ENCODE data around the gene TULP4.

TULP4 gene

GRCh38 chr6:158358450-158359077 lies 46.3 kb downstream of the TULP4 start:
- no peak for DNase-seq (ENCODE audit: low spot score)

GRCh38 chr6:158361068-158361467 lies 48.8 kb downstream of the TULP4 start:
- no peak for DNase-seq (ENCODE audit: low spot score)

- peak; percentile 10 for DNase-seq (ENCODE audit: low spot score)
These were observed 49.9 kb downstream of the TULP4 start for GRCh38 chr6:158361961-158362669.

- no peak for DNase-seq (ENCODE audit: low spot score)
These were observed 54.1 kb downstream of the TULP4 start for GRCh38 chr6:158366363-158366762.

GRCh38 chr6:158367816-158368215 lies 55.6 kb downstream of the TULP4 start:
- no peak for DNase-seq (ENCODE audit: low spot score)

- DNase-seq (ENCODE audit: low spot score): no peak
These were observed 57.0 kb downstream of the TULP4 start for GRCh38 chr6:158369241-158369640.

GRCh38 chr6:158370805-158371204 lies 58.5 kb downstream of the TULP4 start:
- no peak for DNase-seq (ENCODE audit: low spot score)

- DNase-seq (ENCODE audit: low spot score): no peak
These were observed 59.0 kb downstream of the TULP4 start for GRCh38 chr6:158371261-158371660.

- DNase-seq (ENCODE audit: low spot score): no peak
These were observed 60.3 kb downstream of the TULP4 start for GRCh38 chr6:158372574-158372973.

GRCh38 chr6:158373214-158373613 lies 60.9 kb downstream of the TULP4 start:
- no peak for DNase-seq (ENCODE audit: low spot score)

- DNase-seq (ENCODE audit: low spot score): no peak
These were observed 61.8 kb downstream of the TULP4 start for GRCh38 chr6:158374020-158374419.

- no peak for DNase-seq (ENCODE audit: low spot score)
These were observed 64.4 kb downstream of the TULP4 start for GRCh38 chr6:158376631-158377081.

- peak; percentile 12 for DNase-seq (ENCODE audit: low spot score)
These were observed 65.6 kb downstream of the TULP4 start for GRCh38 chr6:158377860-158378259.

GRCh38 chr6:158379336-158379735 lies 67.1 kb downstream of the TULP4 start:
- DNase-seq (ENCODE audit: low spot score): no peak

- DNase-seq (ENCODE audit: low spot score): no peak
These were observed 68.9 kb downstream of the TULP4 start for GRCh38 chr6:158381214-158381613.

- no peak for DNase-seq (ENCODE audit: low spot score)
These were observed 70.2 kb downstream of the TULP4 start for GRCh38 chr6:158382491-158382890.

- DNase-seq (ENCODE audit: low spot score): no peak
These were observed 70.8 kb downstream of the TULP4 start for GRCh38 chr6:158383057-158383456.

- no peak for DNase-seq (ENCODE audit: low spot score)
These were observed 71.3 kb downstream of the TULP4 start for GRCh38 chr6:158383542-158383941.

- no peak for DNase-seq (ENCODE audit: low spot score)
These were observed 72.4 kb downstream of the TULP4 start for GRCh38 chr6:158384671-158385110.

- no peak for DNase-seq (ENCODE audit: low spot score)
These were observed 74.8 kb downstream of the TULP4 start for GRCh38 chr6:158387036-158387435.

GRCh38 chr6:158387578-158387977 lies 75.3 kb downstream of the TULP4 start:
- DNase-seq (ENCODE audit: low spot score): no peak

GRCh38 chr6:158388727-158389126 lies 76.5 kb downstream of the TULP4 start:
- no peak for DNase-seq (ENCODE audit: low spot score)

GRCh38 chr6:158389193-158389919 lies 77.1 kb downstream of the TULP4 start:
- no peak for DNase-seq (ENCODE audit: low spot score)

All from hepatic stellate cell (primary cell).